Effector memory CD4-positive, alpha-beta T cell (primary cell): ENCODE data around the gene NAMPT.

ENCODE experiments used
- DNase-seq, 3 donors: peaks; one replicate each; pipeline ENCODE4 v3.0.0-alpha.2; 2020
- H3K27ac ChIP-seq: 2 replicates; pipeline ENCODE4 v1.7.0; 2013; ENCODE audit warnings: mild to moderate bottlenecking, low read length, moderate library complexity; ENCODE audit not compliant: insufficient read depth, poor library complexity, severe bottlenecking
- H3K27me3 ChIP-seq: replicated peaks from 2 replicates; pipeline ENCODE4 v1.7.0; 2013; ENCODE audit warnings: mild to moderate bottlenecking, low read length; ENCODE audit not compliant: insufficient read depth, control insufficient read depth, poor library complexity, severe bottlenecking
- H3K36me3 ChIP-seq: 2 replicates; pipeline ENCODE4 v1.7.0; 2013; ENCODE audit warnings: mild to moderate bottlenecking, low read length, moderate library complexity; ENCODE audit not compliant: control insufficient read depth, insufficient read depth
- H3K4me1 ChIP-seq: 2 replicates; pipeline ENCODE4 v1.7.0; 2013; ENCODE audit warnings: low read length, mild to moderate bottlenecking; ENCODE audit not compliant: control insufficient read depth, insufficient read depth, poor library complexity, severe bottlenecking
- H3K4me3 ChIP-seq: 2 replicates; pipeline ENCODE4 v1.7.0; 2013; ENCODE audit warnings: low read length, low read depth, mild to moderate bottlenecking; ENCODE audit not compliant: insufficient read depth, poor library complexity, severe bottlenecking
- H3K9me3 ChIP-seq: 2 replicates; pipeline ENCODE4 v1.7.0; 2013; ENCODE audit warnings: mild to moderate bottlenecking, low read length, moderate library complexity; ENCODE audit not compliant: control insufficient read depth

The NAMPT gene

DNA sequence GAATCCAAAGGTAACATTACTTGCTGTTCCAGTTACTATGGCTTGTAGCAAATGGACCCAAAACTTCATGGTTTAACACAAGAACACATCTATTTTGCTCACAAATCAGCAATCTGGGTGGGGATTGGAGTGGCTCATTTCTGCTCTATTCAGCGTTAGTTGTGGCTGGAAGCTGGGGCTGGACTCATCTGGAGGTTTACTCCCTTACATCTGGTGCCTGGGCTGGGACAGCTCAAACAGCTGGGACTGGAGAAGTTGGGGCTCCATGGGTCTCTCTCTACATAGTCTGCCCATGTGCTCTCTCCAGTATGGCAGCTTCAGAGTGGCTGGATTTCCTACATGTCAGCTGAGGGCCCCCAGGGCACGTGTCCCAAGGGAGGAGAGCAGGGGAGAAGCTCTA lies 33.7 kb upstream of the NAMPT start:
- Histone ChIP-seq H3K36me3 (no peaks in the 10 kb centered on the region), H3K27ac (no peak overlapping the region), H3K27me3 (no peaks in the 10 kb centered on the region), H3K4me3 (no peak overlapping the region), H3K9me3 (no peaks in the 10 kb centered on the region), H3K4me1 (no peaks in the 10 kb centered on the region)
- DNase-seq, result no peak

DNA sequence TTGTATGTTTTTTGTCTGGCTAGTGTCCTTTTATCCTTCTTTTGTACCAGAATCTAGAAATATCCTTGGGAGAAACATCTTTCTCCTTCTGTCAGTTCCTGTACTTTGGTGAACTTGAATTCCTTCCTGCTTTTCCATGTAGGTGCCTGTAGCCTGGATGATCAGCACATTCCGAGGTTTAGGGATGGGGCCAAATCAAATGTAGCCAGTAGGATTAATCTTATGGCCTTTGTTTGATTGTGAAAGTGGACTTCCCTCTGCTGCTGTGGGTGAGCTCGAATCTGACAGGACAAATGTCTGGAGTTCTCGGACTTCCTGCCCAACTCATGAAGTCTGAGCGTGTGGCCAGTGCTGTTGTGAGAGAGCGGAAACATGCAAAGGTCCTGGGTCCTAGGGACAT lies 33.2 kb upstream of the NAMPT start:
- Histone ChIP-seq H3K9me3 (no peaks in the 10 kb centered on the region), H3K27ac (no peak overlapping the region), H3K36me3 (no peaks in the 10 kb centered on the region), H3K4me1 (no peaks in the 10 kb centered on the region), H3K27me3 (no peaks in the 10 kb centered on the region), H3K4me3 (no peak overlapping the region)
- DNase-seq, result no peak

DNA sequence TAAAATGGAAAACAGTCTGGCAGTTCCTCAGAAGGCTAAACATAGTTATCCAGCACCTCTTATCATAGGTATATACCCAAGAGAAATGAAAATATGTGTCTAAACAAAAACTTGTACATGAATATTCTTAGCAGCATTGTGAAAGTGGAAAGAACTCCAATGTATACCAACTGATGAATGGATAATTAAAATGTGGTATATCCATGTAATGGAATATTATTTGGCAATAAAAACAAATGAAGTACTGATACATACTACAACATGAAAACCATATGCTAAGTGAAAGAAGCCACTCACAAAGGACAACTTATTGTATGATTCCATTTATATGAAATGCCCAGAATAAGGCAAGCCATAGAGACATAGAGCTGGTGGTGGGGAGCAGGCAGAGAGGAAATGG lies 32.2 kb upstream of the NAMPT start:
- no peak for DNase-seq
- H3K4me3 ChIP-seq, result no peak overlapping the region
- H3K4me1 ChIP-seq, result no peaks in the 10 kb centered on the region
- H3K27ac ChIP-seq, result no peak overlapping the region
- no peaks in the 10 kb centered on the region for H3K36me3 ChIP-seq
- H3K9me3 ChIP-seq, result no peaks in the 10 kb centered on the region
- no peaks in the 10 kb centered on the region for H3K27me3 ChIP-seq

DNA sequence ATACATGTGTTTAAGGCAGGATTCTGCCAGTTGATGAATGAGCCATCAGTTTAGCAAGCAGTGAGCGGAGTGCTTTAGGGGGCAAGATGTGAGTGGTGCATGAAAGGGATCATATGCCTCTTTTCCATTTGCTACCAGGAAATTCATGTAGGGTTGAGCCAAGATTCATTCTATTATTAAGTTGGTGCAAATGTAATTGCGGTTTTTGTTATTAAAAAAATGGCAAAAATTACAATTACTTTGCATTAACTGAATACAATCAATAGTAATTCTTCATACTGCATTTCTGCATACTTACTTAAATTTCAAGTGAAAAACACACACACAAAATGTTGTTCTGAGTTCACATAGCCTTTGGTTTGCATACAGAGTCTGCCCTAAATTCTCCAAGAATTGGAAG lies 30.1 kb upstream of the NAMPT start:
- no peaks in the 10 kb centered on the region for H3K27me3 ChIP-seq
- H3K4me1 ChIP-seq, result no peaks in the 10 kb centered on the region
- H3K9me3 ChIP-seq, result no peaks in the 10 kb centered on the region
- no peak overlapping the region for H3K4me3 ChIP-seq
- H3K36me3 ChIP-seq, result no peaks in the 10 kb centered on the region
- no peak for DNase-seq
- no peak overlapping the region for H3K27ac ChIP-seq

DNA sequence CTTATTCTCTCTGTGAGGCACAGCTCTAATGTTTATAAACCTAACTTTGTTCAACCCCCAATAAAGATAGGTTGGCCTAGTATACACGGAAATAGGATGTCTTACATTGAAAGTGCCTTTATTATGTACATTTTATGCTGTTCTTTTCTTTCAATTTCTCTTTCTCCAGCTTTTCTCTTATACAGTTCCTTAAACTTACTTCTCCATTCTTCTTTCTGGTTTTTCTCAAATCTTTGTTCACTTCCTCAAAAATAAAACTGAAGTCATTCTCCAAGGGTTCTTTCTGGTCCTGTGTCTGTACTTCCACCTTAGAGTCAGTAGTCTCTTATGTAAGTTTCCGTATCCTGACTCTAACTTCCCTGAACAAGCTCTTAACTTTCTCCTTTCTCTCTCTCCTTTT lies 29.2 kb upstream of the NAMPT start:
- Histone ChIP-seq H3K9me3 (no peaks in the 10 kb centered on the region), H3K27me3 (no peaks in the 10 kb centered on the region), H3K36me3 (no peaks in the 10 kb centered on the region), H3K27ac (no peak overlapping the region), H3K4me3 (no peak overlapping the region), H3K4me1 (no peaks in the 10 kb centered on the region)
- DNase-seq, result no peak

DNA sequence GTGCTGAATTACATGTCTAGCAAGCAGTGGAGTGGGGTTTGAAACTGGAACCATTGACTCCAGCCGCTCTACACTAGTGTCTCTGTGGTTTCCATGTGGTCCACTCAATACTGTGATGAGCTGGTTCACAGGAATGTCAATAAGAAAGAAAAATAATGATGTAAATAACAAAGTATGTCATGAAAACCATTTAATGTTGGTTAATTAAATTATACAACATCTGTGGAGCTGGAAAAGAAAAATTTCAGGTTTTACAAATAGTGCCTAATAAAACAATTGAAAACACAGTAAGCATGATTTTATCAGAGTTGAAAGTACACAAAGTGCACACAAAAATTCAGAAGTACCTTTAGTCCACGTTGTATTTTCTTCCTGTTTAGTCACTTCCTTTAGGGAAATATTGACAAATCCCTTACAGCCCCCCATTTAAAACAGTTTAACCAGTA lies 28.7 kb upstream of the NAMPT start:
- H3K9me3 ChIP-seq, result no peaks in the 10 kb centered on the region
- no peaks in the 10 kb centered on the region for H3K36me3 ChIP-seq
- DNase-seq, result no peak
- no peaks in the 10 kb centered on the region for H3K27me3 ChIP-seq
- H3K4me3 ChIP-seq, result no peak overlapping the region
- no peaks in the 10 kb centered on the region for H3K4me1 ChIP-seq
- no peak overlapping the region for H3K27ac ChIP-seq

DNA sequence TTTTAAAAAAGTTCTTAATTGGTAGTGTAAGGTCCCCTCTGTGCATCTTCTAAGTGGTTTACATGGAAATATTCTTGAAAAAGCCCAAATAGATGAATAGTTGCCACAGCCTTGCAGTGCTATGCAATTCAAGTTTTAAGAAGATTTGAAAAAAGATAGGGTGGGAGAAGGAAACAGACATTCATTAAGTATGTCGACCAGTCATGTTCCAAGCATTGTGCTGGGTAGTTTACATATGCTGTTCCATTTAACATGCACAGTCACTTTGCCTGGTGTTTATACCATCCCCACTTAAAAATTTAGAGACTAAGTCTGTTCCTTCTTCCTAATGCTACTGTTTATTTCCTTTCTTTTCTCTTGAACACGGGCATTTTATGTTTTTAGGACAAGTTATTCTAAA lies 28.1 kb upstream of the NAMPT start:
- H3K36me3 ChIP-seq, result no peaks in the 10 kb centered on the region
- H3K9me3 ChIP-seq, result no peaks in the 10 kb centered on the region
- no peaks in the 10 kb centered on the region for H3K27me3 ChIP-seq
- H3K4me1 ChIP-seq, result no peaks in the 10 kb centered on the region
- H3K4me3 ChIP-seq, result no peak overlapping the region
- DNase-seq, result no peak
- H3K27ac ChIP-seq, result no peak overlapping the region

DNA sequence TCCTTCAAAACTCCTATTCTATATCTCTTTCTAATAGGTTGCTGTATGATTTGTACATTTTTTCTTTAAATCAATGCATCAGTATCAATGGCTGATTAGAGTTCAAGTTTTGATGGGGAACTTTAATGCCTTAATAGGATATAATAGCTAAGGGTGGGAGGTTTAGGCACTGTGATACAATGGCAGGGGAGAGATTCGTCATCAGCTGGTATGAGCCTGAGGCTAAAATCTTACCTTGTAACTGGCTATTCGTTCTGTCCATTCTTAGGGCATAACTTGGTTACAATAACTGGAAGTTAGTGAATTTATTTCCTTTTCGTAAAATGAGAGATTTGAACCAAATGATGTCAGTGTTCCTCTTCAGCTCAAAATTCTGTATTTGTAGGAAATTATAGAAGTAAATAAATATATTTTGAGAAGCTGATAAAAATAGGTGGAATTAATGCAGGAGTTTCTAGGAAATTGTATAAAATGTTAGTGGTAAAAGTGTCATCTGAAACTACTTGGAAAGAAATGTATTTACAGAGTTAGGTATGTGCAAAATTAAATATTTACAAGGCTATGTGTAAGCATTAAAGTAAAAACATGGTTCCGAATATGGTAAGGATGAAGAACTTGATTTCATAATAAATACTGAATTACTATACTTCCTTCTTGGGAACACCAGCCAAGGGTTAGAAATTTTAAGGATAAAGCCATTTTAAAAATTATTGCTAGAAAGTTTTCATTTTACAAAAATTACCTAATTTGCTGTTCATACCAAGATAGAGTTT lies 27.5 kb upstream of the NAMPT start:
- no peak overlapping the region for H3K27ac ChIP-seq
- H3K4me1 ChIP-seq, result no peaks in the 10 kb centered on the region
- H3K9me3 ChIP-seq, result no peaks in the 10 kb centered on the region
- DNase-seq, result no peak
- H3K36me3 ChIP-seq, result no peaks in the 10 kb centered on the region
- no peaks in the 10 kb centered on the region for H3K27me3 ChIP-seq
- H3K4me3 ChIP-seq, result no peak overlapping the region

DNA sequence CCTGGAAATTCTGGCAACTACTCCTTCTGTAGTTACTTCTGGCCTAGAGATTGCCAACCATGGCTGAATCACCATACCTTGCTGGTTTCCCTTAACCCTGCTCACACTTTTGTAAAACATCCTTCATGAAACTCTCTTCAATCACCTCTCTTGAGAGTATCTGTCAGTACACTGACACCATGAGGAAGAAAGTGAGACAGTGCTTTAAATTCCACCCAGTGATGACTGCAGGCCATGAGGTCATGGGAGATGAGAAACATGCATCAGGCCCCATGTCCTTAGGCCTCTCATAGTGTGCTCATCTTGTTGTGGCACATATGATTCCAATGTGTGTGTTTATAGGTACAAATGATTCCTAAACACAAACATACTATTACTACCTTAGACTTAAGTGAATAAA lies 24.6 kb upstream of the NAMPT start:
- H3K4me1 ChIP-seq, result no peaks in the 10 kb centered on the region
- no peaks in the 10 kb centered on the region for H3K9me3 ChIP-seq
- H3K4me3 ChIP-seq, result no peak overlapping the region
- no peaks in the 10 kb centered on the region for H3K36me3 ChIP-seq
- no peak for DNase-seq
- H3K27me3 ChIP-seq, result no peaks in the 10 kb centered on the region
- no peak overlapping the region for H3K27ac ChIP-seq

DNA sequence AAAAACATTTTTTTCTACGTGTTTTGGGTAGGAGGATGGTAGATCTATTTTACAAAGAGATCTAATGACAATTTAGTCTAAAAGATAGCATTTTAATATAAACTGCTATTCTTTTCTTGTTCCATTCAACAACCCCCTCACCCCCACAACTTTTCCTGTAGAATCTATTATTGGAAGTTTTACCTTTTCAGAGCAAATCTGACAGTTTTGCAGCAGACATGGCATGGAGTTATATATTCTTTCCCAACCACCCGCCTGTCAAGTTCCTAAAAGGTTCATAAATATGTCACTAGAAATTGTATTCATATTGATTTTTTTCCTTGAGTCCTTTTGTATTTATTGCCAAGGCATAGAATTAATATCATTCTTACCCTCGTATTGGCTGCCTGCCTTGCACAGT lies 21.5 kb upstream of the NAMPT start:
- H3K9me3 ChIP-seq, result no peaks in the 10 kb centered on the region
- no peaks in the 10 kb centered on the region for H3K4me1 ChIP-seq
- DNase-seq, result no peak
- H3K4me3 ChIP-seq, result no peak overlapping the region
- no peak overlapping the region for H3K27ac ChIP-seq
- no peaks in the 10 kb centered on the region for H3K36me3 ChIP-seq
- no peaks in the 10 kb centered on the region for H3K27me3 ChIP-seq
